Neuronal stem cell (in vitro differentiated cells): Measurements from ENCODE around the gene ST7L.

ENCODE experiments used
- DNase-seq: peaks from one replicate; pipeline ENCODE4 v3.0.0-alpha.2; 2013; ENCODE audit warnings: low spot score
- H2AFZ ChIP-seq: one replicate; pipeline ENCODE4 v1.6.1; 2013; ENCODE audit warnings: mild to moderate bottlenecking, low read length, inconsistent platforms
- H2AK5ac ChIP-seq: 2 replicates; pipeline ENCODE4 v1.6.1; 2013; ENCODE audit warnings: low read depth, mild to moderate bottlenecking, inconsistent platforms, low read length, moderate library complexity, mixed read lengths
- H2BK120ac ChIP-seq: 2 replicates; pipeline ENCODE4 v1.6.1; 2013; ENCODE audit warnings: low read depth, mild to moderate bottlenecking, inconsistent platforms, low read length, moderate library complexity, mixed read lengths
- H2BK12ac ChIP-seq: one replicate; pipeline ENCODE4 v1.6.1; 2013; ENCODE audit warnings: low read length, inconsistent platforms
- H2BK15ac ChIP-seq: 2 replicates; pipeline ENCODE4 v1.6.1; 2013; ENCODE audit warnings: mild to moderate bottlenecking, low read length, inconsistent platforms, mixed read lengths
- H2BK5ac ChIP-seq: one replicate; pipeline ENCODE4 v1.6.1; 2013; ENCODE audit warnings: inconsistent platforms, mild to moderate bottlenecking, low read length, moderate library complexity
- H3K14ac ChIP-seq: one replicate; pipeline ENCODE4 v1.6.1; 2013; ENCODE audit warnings: low read length, inconsistent platforms
- H3K18ac ChIP-seq: 2 replicates; pipeline ENCODE4 v1.6.1; 2013; ENCODE audit warnings: low read length, inconsistent platforms
- H3K23ac ChIP-seq: 2 replicates; pipeline ENCODE4 v1.6.1; 2013; ENCODE audit warnings: low read depth, mild to moderate bottlenecking, mixed read lengths, low read length, inconsistent platforms; ENCODE audit not compliant: poor library complexity
- H3K27ac ChIP-seq: replicated peaks from 3 replicates; pipeline ENCODE4 v1.5.1; 2013; ENCODE audit warnings: low read length, inconsistent platforms
- H3K27me3 ChIP-seq, 3 experiments: 2 replicates each; pipeline ENCODE4 v1.6.1; 2013; ENCODE audit warnings: low read length in 3 of 3, mild to moderate bottlenecking in 2 of 3, inconsistent platforms in 1 of 3, low read depth in 1 of 3, mixed read lengths in 1 of 3, moderate library complexity in 1 of 3; ENCODE audit not compliant: control insufficient read depth in 3 of 3, insufficient read depth in 3 of 3
- H3K36me3 ChIP-seq, 2 donors: replicated peaks in 1 of 2; 2 replicates each; pipeline ENCODE4 v1.6.1; 2013; ENCODE audit warnings: low read length in 2 of 2; ENCODE audit not compliant: control insufficient read depth in 2 of 2, insufficient read depth in 2 of 2
- H3K4ac ChIP-seq: 2 replicates; pipeline ENCODE4 v1.6.1; 2013; ENCODE audit warnings: inconsistent platforms, mild to moderate bottlenecking, low read length, moderate library complexity
- H3K4me1 ChIP-seq, 2 donors: 1 replicate in 1 of 2; 2 replicates in 1 of 2; pipeline ENCODE4 v1.6.1; 2013; ENCODE audit warnings: low read length in 2 of 2, low read depth in 1 of 2; ENCODE audit not compliant: control insufficient read depth in 2 of 2, insufficient read depth in 1 of 2
- H3K4me2 ChIP-seq: one replicate; pipeline ENCODE4 v1.6.1; 2013; ENCODE audit warnings: mild to moderate bottlenecking, low read length, inconsistent platforms; ENCODE audit not compliant: insufficient read depth, poor library complexity, severe bottlenecking
- H3K4me3 ChIP-seq, 2 donors: 2 replicates each; pipeline ENCODE4 v1.5.1; 2013; ENCODE audit warnings: low read length in 2 of 2, mild to moderate bottlenecking in 2 of 2, inconsistent platforms in 1 of 2, moderate library complexity in 1 of 2
- H3K79me1 ChIP-seq: one replicate; pipeline ENCODE4 v1.6.1; 2013; ENCODE audit warnings: low read depth, mild to moderate bottlenecking, inconsistent platforms, low read length, moderate library complexity
- H3K9ac ChIP-seq: one replicate; pipeline ENCODE4 v1.6.1; 2013; ENCODE audit warnings: mild to moderate bottlenecking, low read depth, low read length, inconsistent platforms; ENCODE audit not compliant: poor library complexity
- H3K9me3 ChIP-seq, 2 donors: replicated peaks in 1 of 2; 2 replicates each; pipeline versions ENCODE3 to v1.6.1; 2013; ENCODE audit warnings: low read length in 2 of 2, mild to moderate bottlenecking in 2 of 2, inconsistent platforms in 1 of 2, low read depth in 1 of 2, mixed read lengths in 1 of 2, moderate library complexity in 1 of 2; ENCODE audit not compliant: control insufficient read depth in 2 of 2, insufficient read depth in 1 of 2
- H4K8ac ChIP-seq: one replicate; pipeline ENCODE4 v1.6.1; 2013; ENCODE audit warnings: low read depth, mild to moderate bottlenecking, inconsistent platforms, low read length, moderate library complexity
- H4K91ac ChIP-seq: one replicate; pipeline ENCODE4 v1.6.1; 2013; ENCODE audit warnings: low read length, low read depth, mild to moderate bottlenecking, inconsistent platforms; ENCODE audit not compliant: poor library complexity
- WGBS, 2 donors: extraction: QIAGEN DNeasy Blood & Tissue Kit; methylation state at CpG; one replicate each; pipeline ENCODE4 v1.1.7; 2013; ENCODE audit warnings: missing lambda C conversion rate in 2 of 2, mixed read lengths in 1 of 2; ENCODE audit not compliant: insufficient read length in 2 of 2, insufficient replicate concordance in 1 of 2; ENCODE audit errors: extremely low coverage in 2 of 2; 5-methylcytosine and 5-hydroxymethylcytosine counted together

The ST7L gene

DNA sequence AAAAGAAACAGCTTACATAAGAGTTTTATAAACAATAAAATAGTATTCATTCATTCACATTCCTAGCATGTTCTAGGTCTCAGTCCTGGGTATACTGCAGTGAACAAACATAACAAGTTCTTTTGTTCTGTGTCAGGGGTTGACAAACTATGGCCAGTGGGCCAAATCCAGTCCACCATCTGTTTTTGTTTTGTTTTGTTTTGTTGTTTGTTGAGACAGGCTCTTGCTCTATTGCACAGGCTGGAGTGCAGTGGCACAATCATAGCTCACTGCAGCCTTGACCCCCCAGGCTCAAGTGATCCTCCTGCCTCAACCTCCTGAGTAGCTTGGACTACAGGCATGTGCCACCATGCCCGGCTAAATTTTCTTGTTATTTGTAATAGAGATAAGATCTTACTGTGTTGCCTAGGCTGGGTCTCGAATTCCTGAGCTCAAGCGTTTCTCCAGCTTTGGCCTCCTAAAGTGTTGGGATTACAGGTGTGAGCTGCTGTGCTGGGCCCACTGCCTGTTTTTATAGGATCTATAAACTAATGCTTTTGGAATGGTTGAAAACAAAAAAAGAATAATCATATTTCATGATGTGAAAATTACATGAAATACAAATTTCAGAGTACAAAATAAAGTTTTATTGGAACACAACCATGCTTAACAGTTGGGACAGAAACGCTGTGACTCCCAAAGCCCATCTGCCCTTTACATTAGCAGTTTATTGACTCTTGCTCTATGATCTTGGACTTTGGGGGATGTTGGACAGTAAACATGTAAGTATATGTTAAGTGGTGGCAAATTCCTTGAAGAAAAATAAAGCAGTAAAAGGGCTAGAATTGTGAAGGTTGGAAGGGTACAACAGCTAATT lies 18.5 kb upstream of the ST7L start:
- Histone ChIP-seq H2AFZ (no peak overlapping the region), H3K27me3 (no peaks in the 10 kb centered on the region), H3K14ac (no peak overlapping the region), H2BK15ac (no peak overlapping the region), H4K91ac (no peak overlapping the region), H2BK5ac (no peak overlapping the region), H3K9ac (no peak overlapping the region), H2AK5ac (no peak overlapping the region), H2BK12ac (no peak overlapping the region), H3K9me3 (peaks cover 0 to 14% of the 10 kb centered on the region in 2 donors), H3K36me3 (peaks cover 0 to 26% of the 10 kb centered on the region in 2 donors), H3K18ac (no peak overlapping the region), H2BK120ac (no peak overlapping the region), H3K27ac (no peak overlapping the region), H3K4me3 (no peak overlapping the region), H3K23ac (no peak overlapping the region), H3K4me1 (no peaks in the 10 kb centered on the region), H3K4me2 (no peak overlapping the region), H3K79me1 (peaks cover 2% of the 10 kb centered on the region), H3K4ac (no peak overlapping the region), H4K8ac (no peak overlapping the region)
- DNase-seq = no peak
- WGBS, 2 donors = no CpG with 5 or more reads among the region's 4 CpGs

GRCh38 chr1:112636597-112637253 lies 17.8 kb upstream of the ST7L start:
- Histone ChIP-seq H2BK5ac (no peak overlapping the region), H3K79me1 (peaks cover 2% of the 10 kb centered on the region), H3K4me1 (no peaks in the 10 kb centered on the region), H4K91ac (no peak overlapping the region), H2BK15ac (no peak overlapping the region), H4K8ac (no peak overlapping the region), H2AFZ (no peak overlapping the region), H3K36me3 (peaks cover 0 to 24% of the 10 kb centered on the region in 2 donors), H3K4ac (no peak overlapping the region), H3K4me2 (no peak overlapping the region), H2AK5ac (no peak overlapping the region), H3K27me3 (no peaks in the 10 kb centered on the region), H3K18ac (no peak overlapping the region), H2BK120ac (no peak overlapping the region), H3K9me3 (peaks cover 0 to 14% of the 10 kb centered on the region in 2 donors), H3K14ac (no peak overlapping the region), H3K27ac (no peak overlapping the region), H2BK12ac (no peak overlapping the region), H3K9ac (no peak overlapping the region), H3K23ac (no peak overlapping the region), H3K4me3 (no peak overlapping the region)
- DNase-seq = no peak

DNA sequence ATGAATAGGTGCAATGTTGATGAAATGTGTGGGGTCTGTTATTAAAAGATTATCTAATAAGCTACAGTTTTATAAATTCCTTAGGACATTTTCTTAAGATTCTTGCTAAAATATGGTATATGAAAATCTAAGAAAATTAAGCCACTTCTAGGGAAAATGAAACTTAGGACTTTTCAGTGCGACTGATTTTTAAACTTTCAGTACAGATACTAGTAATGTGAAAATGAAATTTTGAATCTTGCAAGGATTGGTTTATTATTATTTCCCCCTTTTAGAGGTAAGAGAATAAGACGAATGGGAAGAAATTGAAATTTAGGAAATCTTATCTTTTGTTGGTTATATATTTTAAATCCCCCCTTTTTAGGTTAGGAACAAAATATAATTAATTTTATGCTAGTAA lies 17.1 kb upstream of the ST7L start:
- no peak overlapping the region for H3K9ac ChIP-seq
- H2AFZ ChIP-seq = no peak overlapping the region
- H2BK15ac ChIP-seq = no peak overlapping the region
- no peak for DNase-seq
- H3K36me3 ChIP-seq = peaks cover 0 to 30% of the 10 kb centered on the region in 2 donors
- H4K8ac ChIP-seq = no peak overlapping the region
- H3K4ac ChIP-seq = no peak overlapping the region
- H2AK5ac ChIP-seq = no peak overlapping the region
- H2BK5ac ChIP-seq = no peak overlapping the region
- no peaks in the 10 kb centered on the region for H3K27me3 ChIP-seq
- H3K23ac ChIP-seq = no peak overlapping the region
- WGBS, 2 donors = no CpG with 5 or more reads among the region's 2 CpGs
- H3K14ac ChIP-seq = no peak overlapping the region
- no peak overlapping the region for H3K4me3 ChIP-seq
- H3K4me1 ChIP-seq = no peaks in the 10 kb centered on the region
- no peak overlapping the region for H3K4me2 ChIP-seq
- H2BK120ac ChIP-seq = no peak overlapping the region
- no peak overlapping the region for H4K91ac ChIP-seq
- no peak overlapping the region for H3K27ac ChIP-seq
- H3K18ac ChIP-seq = no peak overlapping the region
- peaks cover 2% of the 10 kb centered on the region for H3K79me1 ChIP-seq
- H2BK12ac ChIP-seq = no peak overlapping the region
- peaks cover 0 to 14% of the 10 kb centered on the region in 2 donors for H3K9me3 ChIP-seq

DNA sequence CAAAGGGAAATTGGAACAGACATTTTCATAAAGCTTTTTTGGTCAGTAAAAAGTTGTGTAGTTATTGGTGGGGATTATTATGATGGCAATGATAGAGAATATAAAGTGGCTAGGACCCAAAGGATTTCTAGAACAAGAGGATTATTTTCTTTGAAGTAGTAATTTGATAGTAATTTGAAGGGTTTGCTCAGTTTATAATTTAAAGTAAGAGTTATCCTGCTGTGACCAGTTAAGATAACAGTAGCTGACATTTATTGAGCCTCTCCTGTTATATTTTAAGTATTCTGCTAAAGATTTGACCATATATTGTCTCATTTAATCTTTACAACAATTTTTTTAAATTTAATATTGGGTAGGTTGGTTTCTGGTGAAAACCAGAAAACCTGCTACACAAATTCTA lies 15.4 kb upstream of the ST7L start:
- Histone ChIP-seq H4K8ac (no peak overlapping the region), H3K4me3 (no peak overlapping the region), H3K9me3 (peaks cover 0 to 13% of the 10 kb centered on the region in 2 donors), H3K4me1 (no peaks in the 10 kb centered on the region), H3K9ac (no peak overlapping the region), H3K27ac (no peak overlapping the region), H3K4ac (no peak overlapping the region), H3K23ac (no peak overlapping the region), H3K79me1 (peaks cover 4% of the 10 kb centered on the region), H3K36me3 (peaks cover 0 to 44% of the 10 kb centered on the region in 2 donors), H2BK120ac (no peak overlapping the region), H2BK12ac (no peak overlapping the region), H3K4me2 (no peak overlapping the region), H2AK5ac (no peak overlapping the region), H2AFZ (no peak overlapping the region), H3K14ac (no peak overlapping the region), H3K18ac (no peak overlapping the region), H2BK5ac (no peak overlapping the region), H2BK15ac (no peak overlapping the region), H3K27me3 (no peaks in the 10 kb centered on the region), H4K91ac (no peak overlapping the region)
- DNase-seq = no peak
